Coronary artery (tissue), 2 donors: ENCODE data around the gene JDP2.

Experiments
- DNase-seq: peaks from one replicate; pipeline ENCODE4 v3.0.0-alpha.2; 2017; ENCODE audit warnings: low spot score
- H3K27ac ChIP-seq, 2 donors: fragments of 200-600 bp; sonication (generic); one replicate each; pipeline ENCODE4 v1.5.1; 2016 to 2019
- H3K4me3 ChIP-seq: fragments of 200-600 bp; sonication (generic); 2 replicates; pipeline ENCODE4 v1.5.1; 2016; ENCODE audit warnings: mild to moderate bottlenecking, moderate library complexity
- CTCF ChIP-seq: fragments of 200-600 bp; sonication (generic); IDR thresholded peaks from one replicate; pipeline ENCODE4 v1.5.1; 2019; ENCODE audit warnings: antibody characterized with exemption

JDP2 gene

DNA sequence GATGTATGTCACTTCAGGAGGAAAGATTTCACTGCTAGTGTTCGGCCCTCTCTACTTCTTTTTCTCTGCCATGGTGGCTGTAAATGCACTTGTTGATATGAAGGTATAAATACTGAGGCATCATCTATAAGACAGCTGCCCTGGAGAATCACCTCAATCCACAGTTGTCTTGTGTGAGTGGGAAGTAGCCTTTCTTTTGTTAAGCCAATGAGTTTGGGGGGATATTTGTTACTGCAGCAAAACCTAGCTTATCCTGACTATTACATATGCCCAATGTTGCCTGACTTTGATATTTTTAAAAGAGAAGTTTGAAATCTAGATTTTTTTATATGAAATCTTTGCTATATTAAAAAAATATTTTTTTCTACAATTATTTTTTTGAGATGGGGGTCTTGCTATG, 3.3 kb upstream of the JDP2 start:
- no peak overlapping the region for H3K4me3 ChIP-seq
- no peak for TF ChIP-seq CTCF
- no peak overlapping the region for H3K27ac ChIP-seq
- DNase-seq, result no peak

DNA sequence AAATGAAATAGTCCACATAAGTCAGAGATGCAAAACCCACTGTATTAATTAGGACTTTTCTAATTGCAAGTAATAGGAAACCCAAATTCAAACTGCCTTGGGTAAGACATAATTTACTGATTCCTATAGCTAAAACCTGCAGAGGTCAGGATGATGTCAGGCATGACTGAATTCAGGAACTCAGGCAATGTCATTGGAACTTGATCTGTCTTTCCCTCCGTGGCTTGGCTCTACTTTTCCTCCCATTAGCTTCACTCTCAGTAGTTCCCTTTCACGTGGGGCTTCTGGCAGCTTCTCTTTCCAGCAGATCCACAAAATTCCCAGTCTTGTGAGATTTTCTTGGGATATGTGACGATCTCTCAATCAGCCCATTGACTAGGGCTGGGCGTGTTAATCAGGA, 2.4 kb upstream of the JDP2 start:
- Histone ChIP-seq H3K27ac (no peak overlapping the region), H3K4me3 (no peak overlapping the region)
- no peak for TF ChIP-seq CTCF
- DNase-seq, result no peak

DNA sequence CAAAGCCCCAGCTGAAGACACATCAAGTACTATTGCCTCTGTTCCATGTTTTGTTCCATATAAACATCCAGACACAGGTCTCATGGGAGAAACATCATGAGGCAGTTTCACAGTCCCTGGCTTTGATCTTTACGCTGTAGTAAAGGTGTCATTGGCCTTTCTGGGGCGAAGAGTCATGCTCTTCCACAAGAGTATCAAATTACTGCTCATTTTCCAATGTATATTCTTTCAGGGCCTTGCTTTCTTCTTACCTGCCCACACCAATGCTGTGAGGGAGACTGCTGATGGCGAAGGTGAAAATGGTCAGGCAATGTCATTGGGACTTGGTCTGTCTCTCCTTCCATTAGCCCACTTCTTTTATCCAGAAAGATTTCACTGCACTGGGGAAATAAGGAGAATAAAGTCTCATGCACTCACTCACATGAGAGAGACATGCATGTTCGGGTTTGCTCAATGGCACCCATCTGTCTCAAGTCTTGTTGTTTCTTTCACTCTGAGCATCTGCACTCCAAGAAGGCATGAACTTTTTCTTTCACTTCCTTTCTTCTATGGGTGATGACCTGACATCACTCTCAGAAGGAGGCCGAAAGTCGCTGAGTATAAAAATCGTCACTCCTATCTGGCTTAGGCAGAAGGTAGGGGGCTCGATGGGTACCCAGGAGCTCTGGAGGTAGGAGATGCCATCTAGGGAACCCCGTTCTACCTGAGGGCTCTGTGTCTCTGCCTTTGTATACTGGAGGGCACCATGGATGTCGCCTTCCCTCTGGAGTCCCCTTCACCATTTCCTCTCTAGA, 1.3 kb upstream of the JDP2 start:
- peak overlapping the region; percentile 89 for H3K4me3 ChIP-seq
- DNase-seq, result no peak
- TF ChIP-seq CTCF, result no peak
- H3K27ac ChIP-seq, result peak overlapping the region; percentile 83 to 94

- H3K27ac ChIP-seq, result peak overlapping the region; percentile 83 to 94
- H3K4me3 ChIP-seq, result peak overlapping the region; percentile 89
- TF ChIP-seq CTCF, result no peak
- DNase-seq, result no peak
Observed at GRCh38 chr14:75427126-75427481, 718 bp upstream of the JDP2 start.

- no peak for TF ChIP-seq CTCF
- no peak for DNase-seq
- Histone ChIP-seq H3K4me3 (peak overlapping the region; percentile 89), H3K27ac (peak overlapping the region; percentile 34 to 94)
Observed at GRCh38 chr14:75428230-75429104, 645 bp downstream of the JDP2 start.

GRCh38 chr14:75429562-75429961, 1.7 kb downstream of the JDP2 start:
- Histone ChIP-seq H3K4me3 (peak overlapping the region; percentile 89), H3K27ac (peak overlapping the region; percentile 34 to 94)
- peak; percentile 1 for DNase-seq
- no peak for TF ChIP-seq CTCF
